ENCODE measurements around the gene IGFN1.

Gene IGFN1

DNA sequence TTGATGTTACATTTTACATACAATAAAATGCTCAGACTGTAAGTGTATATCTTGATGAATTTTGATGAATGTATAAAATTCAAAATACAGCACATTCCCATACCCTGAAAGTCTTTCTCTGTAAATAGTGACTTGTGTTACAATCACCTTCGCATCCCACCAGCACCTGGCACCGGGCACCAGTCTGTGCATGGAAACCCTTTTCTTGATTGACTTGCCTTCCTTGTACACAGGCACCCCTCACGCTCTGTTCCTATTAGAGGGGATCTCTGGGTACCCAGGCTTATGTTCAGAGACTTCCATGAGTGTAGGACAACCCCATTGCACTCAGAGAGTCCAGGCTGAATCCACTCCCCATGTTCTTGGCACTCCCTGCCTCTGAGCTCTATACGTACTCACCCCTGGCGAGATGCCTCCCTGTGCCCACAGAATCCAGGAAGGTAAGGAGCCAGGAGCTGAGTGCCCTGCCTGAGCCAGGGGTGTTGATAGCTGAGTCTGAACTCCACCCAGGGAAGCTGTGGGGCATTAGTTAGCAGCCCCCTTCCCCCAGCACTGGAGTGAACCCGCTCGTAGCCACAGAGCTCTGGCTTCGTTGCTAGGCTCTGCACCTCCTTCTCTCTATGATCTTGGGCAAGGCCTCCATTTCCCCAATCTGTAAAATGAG is 70.2 kb downstream of the IGFN1 start:
- Histone ChIP-seq H3K27ac (ENCODE audit: low read depth, low read length) (no peak overlapping the region), H3K4me3 (ENCODE audit: low read length) (no peak overlapping the region), H3K4me1 (ENCODE audit: control insufficient read depth, insufficient read depth, low read length) (no peaks in the 10 kb centered on the region), H3K27me3 (ENCODE audit: control insufficient read depth, insufficient read depth, low read length) (peaks cover 3% of the 10 kb centered on the region), H3K36me3 (ENCODE audit: control insufficient read depth, insufficient read depth, low read length) (no peaks in the 10 kb centered on the region), H3K9ac (ENCODE audit: low read length) (no peak overlapping the region)

DNA sequence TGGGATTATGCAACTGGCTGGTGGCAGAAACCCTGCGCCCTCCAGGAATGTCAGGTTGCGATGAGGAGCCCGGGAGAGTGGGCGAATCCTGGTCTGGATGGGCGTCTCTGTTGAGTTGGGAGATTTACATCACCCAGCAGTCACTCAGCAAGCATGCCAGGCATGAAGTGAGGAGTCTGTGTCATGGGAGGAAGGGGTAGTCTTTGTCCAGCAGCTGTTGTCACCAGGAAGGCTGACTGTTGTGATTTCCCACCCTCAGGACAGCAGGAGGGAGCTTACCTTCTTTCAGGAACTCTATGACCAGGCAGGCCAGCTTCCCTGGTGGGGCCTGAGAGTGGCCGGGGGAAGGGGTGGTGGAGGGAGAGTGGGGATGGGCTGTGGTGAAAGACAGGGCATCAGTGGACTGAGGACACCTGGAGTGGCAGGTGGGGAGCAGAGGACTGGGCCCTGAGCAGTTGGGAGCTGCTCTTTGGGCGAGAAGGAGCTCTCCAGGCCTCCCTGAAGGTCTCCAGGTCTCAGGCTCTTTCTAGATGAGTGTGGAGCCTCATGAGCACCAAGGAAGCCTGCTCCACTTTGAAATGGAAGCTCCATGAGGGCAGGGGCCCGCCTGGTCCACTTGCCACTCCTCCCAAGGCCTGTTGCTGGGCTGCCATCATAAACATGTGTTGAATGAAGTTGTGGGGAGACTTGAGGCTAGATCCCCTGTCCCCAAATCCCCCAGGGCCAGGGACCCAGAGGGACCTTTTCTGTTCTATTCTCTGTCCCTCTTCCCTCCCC is 71.3 kb downstream of the IGFN1 start:
- no peak overlapping the region for H3K27ac ChIP-seq (ENCODE audit: low read depth, low read length)
- no peak overlapping the region for H3K4me3 ChIP-seq (ENCODE audit: low read length)
- H3K36me3 ChIP-seq (ENCODE audit: control insufficient read depth, insufficient read depth, low read length): no peaks in the 10 kb centered on the region
- peaks cover 3% of the 10 kb centered on the region for H3K27me3 ChIP-seq (ENCODE audit: control insufficient read depth, insufficient read depth, low read length)
- H3K4me1 ChIP-seq (ENCODE audit: control insufficient read depth, insufficient read depth, low read length): no peaks in the 10 kb centered on the region
- H3K9ac ChIP-seq (ENCODE audit: low read length): no peak overlapping the region

DNA sequence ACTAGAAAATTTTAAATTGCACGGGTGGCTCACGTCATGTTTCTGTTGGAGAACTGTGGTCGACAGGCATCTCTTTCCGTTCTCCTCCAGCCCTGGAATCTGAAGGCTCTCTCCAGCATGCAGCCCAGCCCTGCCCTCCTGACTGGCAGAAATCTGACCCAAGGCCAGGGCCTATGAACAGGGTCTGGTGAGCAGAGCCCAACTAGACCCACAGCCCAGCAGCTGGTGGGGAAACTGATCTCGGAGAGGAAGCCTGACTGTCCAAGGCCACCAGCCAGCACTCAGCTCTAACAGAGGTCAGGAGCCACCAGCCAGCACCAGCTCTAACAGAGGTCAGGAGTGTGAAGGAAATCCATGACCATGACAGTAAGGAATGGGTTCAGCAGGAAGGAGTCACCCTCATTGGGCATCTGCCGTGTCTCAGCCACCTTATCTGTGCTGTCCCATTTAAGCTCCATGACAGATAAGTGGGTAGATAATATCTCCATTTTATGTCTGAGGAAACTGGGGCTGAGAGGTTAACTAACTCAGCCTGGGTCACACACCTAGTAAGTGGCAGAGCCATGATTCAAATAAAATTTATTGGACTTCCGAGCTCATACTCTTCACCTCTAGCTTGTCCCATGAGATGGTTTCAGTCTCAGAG is 72.5 kb downstream of the IGFN1 start:
- no peaks in the 10 kb centered on the region for H3K4me1 ChIP-seq (ENCODE audit: control insufficient read depth, insufficient read depth, low read length)
- no peak overlapping the region for H3K4me3 ChIP-seq (ENCODE audit: low read length)
- H3K36me3 ChIP-seq (ENCODE audit: control insufficient read depth, insufficient read depth, low read length): no peaks in the 10 kb centered on the region
- H3K9ac ChIP-seq (ENCODE audit: low read length): no peak overlapping the region
- no peak overlapping the region for H3K27ac ChIP-seq (ENCODE audit: low read depth, low read length)
- peaks cover 3% of the 10 kb centered on the region for H3K27me3 ChIP-seq (ENCODE audit: control insufficient read depth, insufficient read depth, low read length)

DNA sequence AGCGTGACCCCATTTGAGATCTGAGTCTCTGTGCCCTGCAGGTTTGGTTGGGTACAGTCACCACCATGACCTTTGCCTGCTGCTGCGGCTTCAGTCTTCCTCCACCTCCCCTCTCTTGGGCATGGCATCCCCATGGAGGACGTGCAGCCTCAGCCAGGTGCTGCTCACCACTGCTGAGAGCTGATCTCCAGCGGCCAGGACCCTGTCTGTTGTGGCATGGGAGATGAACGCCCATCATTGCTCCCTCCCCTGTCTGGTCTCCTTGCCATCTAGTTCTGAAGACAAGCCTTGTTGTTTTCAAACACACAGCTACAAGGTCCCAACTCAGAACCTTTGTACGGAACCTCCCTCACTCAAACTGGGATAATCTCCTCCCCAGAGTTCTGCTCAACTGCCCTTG is 73.4 kb downstream of the IGFN1 start:
- H3K4me3 ChIP-seq (ENCODE audit: low read length): no peak overlapping the region
- H3K27me3 ChIP-seq (ENCODE audit: control insufficient read depth, insufficient read depth, low read length): no peaks in the 10 kb centered on the region
- no peaks in the 10 kb centered on the region for H3K36me3 ChIP-seq (ENCODE audit: control insufficient read depth, insufficient read depth, low read length)

DNA sequence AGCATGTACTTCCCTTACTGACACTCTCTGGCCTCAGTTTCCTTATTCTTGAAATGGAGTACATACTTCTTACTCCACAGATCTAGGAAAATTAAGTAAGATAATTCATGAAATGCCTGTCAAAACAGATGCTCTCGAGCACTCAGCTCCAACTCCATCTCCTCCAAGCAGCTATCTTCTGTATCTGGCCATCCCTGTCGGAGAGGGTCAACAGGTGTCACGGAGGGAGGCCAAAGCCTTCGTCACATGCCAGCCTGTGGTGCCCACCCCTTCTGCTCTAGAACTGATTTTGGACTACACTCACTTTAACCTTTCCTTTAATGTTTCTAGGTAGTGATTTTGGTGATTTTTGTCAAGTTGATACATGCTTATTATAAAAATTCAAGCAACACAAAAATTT is 73.9 kb downstream of the IGFN1 start:
- no peaks in the 10 kb centered on the region for H3K36me3 ChIP-seq (ENCODE audit: control insufficient read depth, insufficient read depth, low read length)
- no peaks in the 10 kb centered on the region for H3K27me3 ChIP-seq (ENCODE audit: control insufficient read depth, insufficient read depth, low read length)
- H3K9ac ChIP-seq (ENCODE audit: low read length): no peak overlapping the region
- H3K27ac ChIP-seq (ENCODE audit: low read depth, low read length): no peak overlapping the region
- no peak overlapping the region for H3K4me3 ChIP-seq (ENCODE audit: low read length)
- no peaks in the 10 kb centered on the region for H3K4me1 ChIP-seq (ENCODE audit: control insufficient read depth, insufficient read depth, low read length)

More for the DNA sequence above, 73.4 kb downstream of the IGFN1 start:
- H3K27ac ChIP-seq (ENCODE audit: low read depth, low read length): no peak overlapping the region
- H3K4me1 ChIP-seq (ENCODE audit: control insufficient read depth, insufficient read depth, low read length): no peaks in the 10 kb centered on the region
- H3K9ac ChIP-seq (ENCODE audit: low read length): no peak overlapping the region

DNA sequence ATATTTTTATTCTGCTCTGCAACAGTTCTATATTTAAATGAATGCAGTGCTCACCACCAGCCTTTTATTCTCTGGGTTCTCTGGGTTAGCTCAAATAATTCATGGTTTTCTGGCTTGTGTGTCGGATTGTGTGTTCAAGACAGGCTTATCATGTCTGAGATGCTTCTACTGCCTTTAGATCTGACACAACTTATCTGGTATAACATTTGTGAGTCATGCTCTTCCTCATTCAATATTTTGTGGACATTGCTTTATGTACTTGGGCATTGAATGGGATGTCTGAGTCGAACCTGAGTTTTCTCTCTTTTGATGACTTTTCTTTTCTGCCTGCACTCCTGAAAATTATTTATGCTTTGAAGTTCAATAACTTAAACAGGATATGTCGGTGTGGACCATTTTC is 75.1 kb downstream of the IGFN1 start:
- Histone ChIP-seq H3K9ac (ENCODE audit: low read length) (no peak overlapping the region), H3K4me3 (ENCODE audit: low read length) (no peak overlapping the region), H3K36me3 (ENCODE audit: control insufficient read depth, insufficient read depth, low read length) (no peaks in the 10 kb centered on the region), H3K4me1 (ENCODE audit: control insufficient read depth, insufficient read depth, low read length) (no peaks in the 10 kb centered on the region), H3K27me3 (ENCODE audit: control insufficient read depth, insufficient read depth, low read length) (no peaks in the 10 kb centered on the region), H3K27ac (ENCODE audit: low read depth, low read length) (no peak overlapping the region)

DNA sequence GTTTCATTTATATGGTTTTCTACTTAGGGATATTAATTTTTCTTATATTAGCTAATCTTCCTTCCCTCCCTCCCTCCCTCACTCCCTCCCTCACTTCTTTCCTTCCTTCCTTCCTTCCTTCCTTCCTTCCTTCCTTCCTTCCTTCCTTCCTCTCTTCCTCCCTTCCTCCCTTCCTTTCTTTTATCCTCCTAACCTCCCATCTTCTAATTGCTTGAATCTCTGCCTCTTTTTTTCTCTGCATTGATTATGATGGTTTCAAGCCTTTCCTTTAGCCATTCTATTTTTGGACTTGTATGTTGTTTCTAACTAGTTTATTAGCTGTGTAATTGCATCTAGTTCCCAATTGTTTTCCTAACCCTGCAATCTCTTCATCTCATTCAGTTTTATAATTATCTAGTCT is 75.7 kb downstream of the IGFN1 start:
- Histone ChIP-seq H3K36me3 (ENCODE audit: control insufficient read depth, insufficient read depth, low read length) (no peaks in the 10 kb centered on the region), H3K4me1 (ENCODE audit: control insufficient read depth, insufficient read depth, low read length) (no peaks in the 10 kb centered on the region), H3K27me3 (ENCODE audit: control insufficient read depth, insufficient read depth, low read length) (no peaks in the 10 kb centered on the region), H3K4me3 (ENCODE audit: low read length) (no peak overlapping the region), H3K27ac (ENCODE audit: low read depth, low read length) (no peak overlapping the region), H3K9ac (ENCODE audit: low read length) (no peak overlapping the region)

DNA sequence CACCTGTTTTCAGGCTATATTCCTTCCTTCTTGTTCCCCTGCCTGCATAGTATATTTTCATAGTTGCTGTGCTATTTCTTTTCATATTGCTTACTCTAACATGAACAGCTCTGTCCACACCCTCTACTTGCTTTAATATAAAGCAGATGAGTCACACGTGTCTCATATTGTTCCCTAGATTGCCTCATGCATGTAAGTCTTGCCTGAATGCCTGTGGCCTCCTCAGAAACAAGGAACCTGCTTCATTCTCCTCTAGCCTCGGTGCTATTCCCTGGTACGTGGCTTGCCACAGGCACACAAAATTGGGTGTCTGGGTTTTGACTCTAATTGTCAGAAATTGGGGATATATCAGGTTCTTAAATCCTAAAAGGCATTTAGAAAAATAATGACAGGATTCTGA is 76.2 kb downstream of the IGFN1 start:
- H3K27me3 ChIP-seq (ENCODE audit: control insufficient read depth, insufficient read depth, low read length): no peaks in the 10 kb centered on the region
- no peaks in the 10 kb centered on the region for H3K4me1 ChIP-seq (ENCODE audit: control insufficient read depth, insufficient read depth, low read length)
- H3K9ac ChIP-seq (ENCODE audit: low read length): no peak overlapping the region
- H3K4me3 ChIP-seq (ENCODE audit: low read length): no peak overlapping the region
- no peak overlapping the region for H3K27ac ChIP-seq (ENCODE audit: low read depth, low read length)
- H3K36me3 ChIP-seq (ENCODE audit: control insufficient read depth, insufficient read depth, low read length): no peaks in the 10 kb centered on the region

DNA sequence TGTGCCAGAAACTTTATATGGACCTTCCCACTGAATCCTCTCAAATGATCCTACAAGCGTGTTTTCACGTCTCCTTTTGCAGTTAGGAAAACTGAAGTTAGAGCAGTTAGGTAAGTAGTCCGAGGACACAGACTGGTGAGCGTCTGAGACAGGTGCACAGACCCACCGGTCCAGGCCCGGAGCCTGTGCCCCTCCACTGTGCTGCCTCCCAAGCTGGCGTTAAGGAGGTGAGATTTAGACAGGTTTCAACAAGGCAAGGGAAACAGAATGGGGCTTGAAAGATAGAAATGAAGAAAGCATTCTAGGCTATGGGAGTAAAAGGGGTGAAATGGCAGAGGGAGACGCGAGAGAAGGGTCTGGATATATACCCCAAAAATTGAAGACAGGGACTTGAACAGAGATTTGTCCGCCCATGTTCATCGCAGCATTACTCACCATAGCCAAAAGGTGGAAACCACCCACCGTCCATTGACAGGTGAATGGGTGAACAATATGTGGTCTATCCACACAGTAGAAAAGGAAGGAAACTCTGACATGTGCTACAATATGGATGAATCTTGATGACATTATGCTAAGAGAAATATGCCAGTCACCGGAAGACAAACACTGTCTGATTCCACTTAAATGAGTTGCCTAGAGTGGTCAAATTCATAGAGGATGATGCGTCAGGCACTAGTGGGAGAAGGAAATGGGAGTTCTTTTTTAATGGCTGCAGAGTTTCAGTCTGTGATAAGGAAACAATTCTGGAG is 77.0 kb downstream of the IGFN1 start:
- Histone ChIP-seq H3K4me1 (ENCODE audit: control insufficient read depth, insufficient read depth, low read length) (no peaks in the 10 kb centered on the region), H3K9ac (ENCODE audit: low read length) (no peak overlapping the region), H3K27me3 (ENCODE audit: control insufficient read depth, insufficient read depth, low read length) (no peaks in the 10 kb centered on the region), H3K36me3 (ENCODE audit: control insufficient read depth, insufficient read depth, low read length) (no peaks in the 10 kb centered on the region), H3K27ac (ENCODE audit: low read depth, low read length) (no peak overlapping the region), H3K4me3 (ENCODE audit: low read length) (no peak overlapping the region)

DNA sequence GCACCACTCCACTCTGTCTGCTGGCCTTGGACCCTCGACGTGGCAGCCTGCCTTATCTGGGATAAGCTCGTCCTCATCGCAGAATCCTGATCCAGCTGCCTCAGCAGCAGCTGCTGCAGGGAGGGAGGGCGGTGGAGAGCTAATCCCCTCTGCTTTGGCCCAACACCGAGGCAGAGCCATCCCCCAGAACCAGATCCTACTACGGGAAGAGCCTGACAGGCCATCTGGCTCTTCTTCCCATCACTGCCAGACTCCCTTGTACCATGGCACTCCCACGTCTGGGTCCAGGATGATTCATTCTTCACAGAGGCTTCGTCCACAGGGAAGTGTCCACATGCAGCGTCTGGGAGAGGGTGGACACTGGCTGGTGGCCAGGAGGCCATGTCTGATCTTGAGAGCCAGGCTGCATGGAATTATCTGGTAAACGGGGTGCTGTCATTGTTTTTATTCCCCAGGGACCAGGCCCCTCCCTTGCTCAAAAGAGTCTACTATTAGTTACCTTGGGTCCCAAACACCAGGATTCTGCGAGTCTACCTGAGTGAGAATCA is 78.1 kb downstream of the IGFN1 start:
- Histone ChIP-seq H3K9ac (ENCODE audit: low read length) (no peak overlapping the region), H3K36me3 (ENCODE audit: control insufficient read depth, insufficient read depth, low read length) (no peaks in the 10 kb centered on the region), H3K27me3 (ENCODE audit: control insufficient read depth, insufficient read depth, low read length) (no peaks in the 10 kb centered on the region), H3K4me1 (ENCODE audit: control insufficient read depth, insufficient read depth, low read length) (no peaks in the 10 kb centered on the region), H3K4me3 (ENCODE audit: low read length) (no peak overlapping the region), H3K27ac (ENCODE audit: low read depth, low read length) (no peak overlapping the region)

DNA sequence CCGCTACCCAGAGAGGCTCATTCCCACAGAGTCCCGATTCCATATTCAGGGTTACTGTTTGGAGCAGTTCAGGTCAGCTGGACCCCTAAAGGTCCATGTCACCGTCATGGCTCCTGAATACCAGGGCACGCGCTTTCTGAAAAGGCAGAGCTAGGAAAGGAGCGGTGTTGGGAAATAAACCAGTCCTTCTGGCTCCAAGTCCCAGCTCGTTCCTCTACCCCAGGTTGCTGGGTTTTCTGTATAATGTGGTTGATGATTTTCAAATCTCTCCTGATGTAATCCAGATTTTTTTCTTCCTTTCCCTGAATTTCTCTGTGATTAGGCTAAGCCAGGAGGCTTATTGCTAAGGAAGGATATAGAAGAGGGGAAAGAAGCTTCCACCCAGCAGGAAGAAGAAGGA is 78.7 kb downstream of the IGFN1 start:
- no peak overlapping the region for H3K9ac ChIP-seq (ENCODE audit: low read length)
- H3K27me3 ChIP-seq (ENCODE audit: control insufficient read depth, insufficient read depth, low read length): no peaks in the 10 kb centered on the region
- H3K4me3 ChIP-seq (ENCODE audit: low read length): no peak overlapping the region
- no peaks in the 10 kb centered on the region for H3K4me1 ChIP-seq (ENCODE audit: control insufficient read depth, insufficient read depth, low read length)
- H3K36me3 ChIP-seq (ENCODE audit: control insufficient read depth, insufficient read depth, low read length): no peaks in the 10 kb centered on the region
- no peak overlapping the region for H3K27ac ChIP-seq (ENCODE audit: low read depth, low read length)

DNA sequence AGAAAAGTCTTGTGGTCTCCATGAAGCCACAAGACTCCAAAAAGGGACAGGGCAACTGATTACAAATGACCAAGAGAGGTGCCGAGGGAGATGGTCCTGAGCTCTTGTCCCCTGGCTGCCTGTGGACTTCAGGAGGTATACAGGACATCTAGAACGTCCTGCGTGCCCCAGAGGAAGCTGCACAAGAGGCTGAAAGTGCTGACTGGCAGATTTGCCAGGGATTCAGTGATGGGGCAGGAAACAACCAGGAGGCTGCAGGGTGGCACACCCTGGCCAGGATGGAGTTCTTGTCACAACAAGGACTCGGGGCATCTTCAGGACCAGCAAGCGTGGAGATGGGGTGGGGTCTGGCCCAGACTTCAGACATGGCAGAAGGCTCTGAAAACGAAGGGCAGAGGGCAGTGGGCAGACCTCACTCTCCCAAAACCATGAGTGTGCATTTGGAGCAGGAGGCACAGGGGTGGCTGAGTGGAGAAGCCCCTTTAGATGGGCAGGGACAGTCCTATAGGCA is 79.3 kb downstream of the IGFN1 start:
- H3K4me3 ChIP-seq (ENCODE audit: low read length): no peak overlapping the region
- no peaks in the 10 kb centered on the region for H3K4me1 ChIP-seq (ENCODE audit: control insufficient read depth, insufficient read depth, low read length)
- no peak overlapping the region for H3K9ac ChIP-seq (ENCODE audit: low read length)
- no peaks in the 10 kb centered on the region for H3K36me3 ChIP-seq (ENCODE audit: control insufficient read depth, insufficient read depth, low read length)
- H3K27ac ChIP-seq (ENCODE audit: low read depth, low read length): no peak overlapping the region
- no peaks in the 10 kb centered on the region for H3K27me3 ChIP-seq (ENCODE audit: control insufficient read depth, insufficient read depth, low read length)

Measured in rectal smooth muscle tissue (tissue), 1 donor.